GM19023 (cell line): ENCODE results near the gene NUDT19.
A peak's percentile ranks its signal among the peaks of the same experiment; 100 is the strongest.
"Not testable (repeated sequence)": the region's sequence is repeated elsewhere in the genome, so short reads cannot be mapped to it uniquely, and the experiment has no call there.

ENCODE experiments used
- ATAC-seq: cut with Tn5 transposase; IDR thresholded peaks from one replicate; pipeline ENCODE4 v1.9.1; 2021; ENCODE audit warnings: mild to moderate bottlenecking, moderate library complexity; ENCODE audit not compliant: unreplicated experiment

The NUDT19 gene

DNA sequence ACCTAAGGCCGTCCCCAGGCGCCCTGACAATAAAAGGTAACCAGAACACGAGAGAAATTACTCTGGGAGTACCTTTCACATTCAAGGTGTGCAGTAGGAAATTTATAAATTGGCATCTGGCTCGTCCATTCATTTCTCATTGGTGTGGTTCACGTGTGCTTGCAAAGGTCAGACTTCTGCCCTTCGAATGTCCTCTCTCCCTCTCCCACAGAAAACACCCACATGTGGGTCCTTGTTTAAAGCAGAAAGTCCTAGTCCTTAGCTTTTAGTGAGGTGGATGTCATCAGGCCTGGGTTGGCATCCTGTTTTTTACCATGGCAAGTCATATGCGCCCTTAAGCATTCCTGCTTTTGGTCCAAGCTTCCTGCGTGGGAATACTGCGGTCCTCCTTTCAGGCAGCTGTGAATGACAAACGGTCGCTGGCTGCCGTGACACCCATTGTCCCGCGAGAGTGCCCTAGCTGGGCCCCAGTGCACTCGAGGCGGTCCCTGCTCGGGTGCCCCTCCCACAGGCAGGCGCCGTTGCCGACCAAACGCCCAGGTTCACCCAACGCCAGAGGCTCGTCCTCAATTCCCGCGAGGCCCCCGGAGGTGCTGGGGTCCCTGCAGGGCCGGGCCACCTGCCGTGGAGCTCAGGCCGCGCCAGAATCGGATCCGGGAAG lies at the start of gene NUDT19:
TSS of gene NUDT19 (plus strand) at position 531 of the 661 bp plus-strand sequence. CDS start 140 bp downstream, outside the sequence.
- peak; percentile 92 for ATAC-seq

GRCh38 chr19:32642771-32643170 lies 48.9 kb upstream of the NUDT19 start:
- ATAC-seq, result no peak

DNA sequence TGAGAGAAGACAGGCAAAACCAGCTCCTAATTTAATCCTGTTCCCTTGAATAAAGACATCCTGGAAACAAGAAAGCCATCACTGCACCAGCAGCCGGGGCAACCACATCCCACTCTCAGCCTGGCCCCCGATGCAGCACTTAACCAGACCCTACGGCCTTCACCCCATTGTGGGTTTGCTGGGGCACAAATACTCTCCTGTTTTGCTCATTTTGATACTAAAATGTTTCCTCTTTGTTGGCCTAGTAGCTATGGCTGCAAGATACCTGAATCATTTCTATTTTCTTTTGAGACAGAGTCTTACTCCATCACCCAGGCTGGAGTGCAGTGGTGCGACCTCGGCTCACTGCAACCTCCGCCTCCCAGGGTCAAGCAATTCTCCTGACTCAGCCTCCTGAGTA lies 45.1 kb upstream of the NUDT19 start:
- no peak for ATAC-seq

DNA sequence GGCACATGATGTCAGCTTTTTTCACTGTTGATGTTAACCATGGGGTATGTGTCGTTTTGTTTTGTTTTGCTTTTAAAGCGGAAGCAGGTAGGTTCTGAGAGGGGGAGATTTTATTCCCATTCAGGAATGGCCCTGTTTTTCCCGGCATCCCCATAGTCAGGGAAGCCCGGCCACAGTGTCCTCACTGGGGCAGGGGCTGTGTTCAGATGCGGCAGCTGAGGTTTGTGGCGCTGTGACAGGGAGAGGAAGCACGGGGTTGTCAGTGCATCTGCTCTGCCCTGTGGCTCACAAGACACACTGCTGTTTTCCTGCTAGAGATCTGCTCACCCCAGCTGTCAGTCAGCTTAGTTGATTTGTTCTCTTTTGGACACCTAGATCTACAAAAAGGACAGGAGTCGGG lies 44.3 kb upstream of the NUDT19 start:
- ATAC-seq, result no peak

DNA sequence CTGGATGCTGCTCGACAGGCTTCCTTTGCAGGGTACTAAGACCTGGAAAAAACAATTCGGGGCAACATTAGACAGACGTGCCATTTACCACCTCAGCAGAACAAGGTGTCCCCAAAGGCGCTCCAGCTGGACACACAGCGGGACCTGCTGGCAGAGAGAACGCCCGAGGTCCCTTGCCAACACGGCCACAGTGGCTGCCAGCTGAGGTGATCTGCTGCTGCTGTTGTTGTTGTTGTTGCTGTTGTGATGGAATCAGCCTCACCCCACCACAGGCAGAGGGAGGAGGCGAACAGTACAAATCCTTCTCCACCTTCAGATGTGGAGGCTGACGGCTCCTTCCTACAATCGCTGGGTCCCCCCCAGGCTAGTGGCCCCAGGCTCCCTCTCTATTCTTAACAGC lies 41.9 kb upstream of the NUDT19 start:
- no peak for ATAC-seq

DNA sequence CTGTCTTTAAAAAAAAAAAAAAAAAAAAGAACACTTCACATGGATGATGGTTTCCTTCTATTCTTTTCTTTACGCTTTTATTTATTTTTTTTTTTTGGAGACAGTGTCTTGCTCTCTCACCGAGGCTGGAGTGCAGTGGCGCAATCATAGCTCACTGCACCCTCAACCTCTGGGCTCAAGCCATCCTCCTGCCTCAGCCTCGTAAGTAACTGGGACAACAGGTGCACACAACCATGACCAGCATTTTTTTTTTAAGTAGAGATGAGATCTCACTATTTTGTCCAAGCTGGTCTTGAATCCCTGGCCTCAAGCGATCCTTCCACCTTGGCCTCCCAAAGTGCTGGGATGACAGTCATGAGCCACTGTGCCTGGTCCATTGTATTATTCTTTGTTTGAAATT lies 41.0 kb upstream of the NUDT19 start:
- no peak for ATAC-seq

DNA sequence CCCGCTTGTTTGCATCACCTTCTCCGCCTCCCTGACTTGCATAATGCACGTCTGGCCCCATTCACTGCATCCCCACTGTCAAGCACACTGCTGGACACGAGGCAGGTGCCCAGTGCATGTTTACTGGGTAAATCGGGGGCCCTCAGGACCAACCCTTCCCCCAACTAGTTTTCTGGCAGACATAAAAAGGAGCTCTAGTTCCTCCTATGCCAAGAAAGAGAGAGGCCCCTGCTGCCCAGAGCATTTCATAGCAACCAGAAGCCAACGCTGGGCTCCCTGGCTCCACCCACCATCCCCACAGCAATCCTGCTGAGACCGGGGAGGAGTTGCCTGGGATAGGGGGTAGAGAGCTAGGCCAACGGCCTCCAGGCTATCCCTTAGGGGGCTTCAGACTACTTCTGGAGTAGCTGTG lies 39.9 kb upstream of the NUDT19 start:
- ATAC-seq, result no peak

- not testable (repeated sequence) for ATAC-seq
These were observed 39.3 kb upstream of the NUDT19 start for GRCh38 chr19:32652331-32652730.

GRCh38 chr19:32652894-32653598 lies 38.6 kb upstream of the NUDT19 start:
- ATAC-seq, result no peak

GRCh38 chr19:32653599-32653915 lies 38.1 kb upstream of the NUDT19 start:
- no peak for ATAC-seq

GRCh38 chr19:32656379-32656778 lies 35.2 kb upstream of the NUDT19 start:
- ATAC-seq, result not testable (repeated sequence)

DNA sequence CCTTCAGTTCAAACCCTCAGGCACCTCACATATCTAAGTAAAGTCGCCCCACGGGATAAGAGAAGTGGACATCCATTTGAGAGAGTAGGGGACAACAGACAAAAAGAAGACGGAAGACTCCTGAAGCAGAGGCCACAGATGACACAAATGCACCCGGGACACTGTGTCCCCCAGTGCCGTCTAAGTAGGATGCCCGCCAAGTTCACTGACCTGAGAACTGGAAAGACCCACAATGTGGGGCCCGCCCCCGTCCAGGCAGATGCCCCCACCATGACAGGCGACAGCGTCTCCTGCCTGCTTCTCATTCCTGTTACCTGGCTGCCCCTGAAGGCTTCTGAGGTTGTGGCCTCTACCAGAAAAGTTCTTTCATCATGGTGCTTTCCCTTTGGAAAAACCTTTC lies 33.5 kb upstream of the NUDT19 start:
- ATAC-seq, result no peak

DNA sequence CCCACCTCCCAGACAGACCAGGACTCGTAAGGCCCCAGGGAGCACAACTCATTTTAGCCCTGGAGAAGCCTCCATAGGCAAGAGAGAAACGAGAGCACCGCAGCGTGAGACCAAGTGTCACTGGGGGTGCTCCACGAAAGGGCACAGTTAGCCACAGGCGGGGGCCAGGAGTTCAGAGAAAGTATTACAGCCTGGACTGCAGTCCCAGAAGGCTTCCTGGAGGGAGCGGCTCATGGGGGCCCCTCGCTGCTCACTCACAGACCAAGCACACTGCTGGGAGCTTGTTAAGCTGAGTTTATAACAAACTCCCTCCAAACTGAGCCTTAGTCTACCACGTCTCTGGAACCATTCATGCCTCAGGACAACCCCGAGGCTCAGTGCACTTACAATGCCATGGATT lies 33.1 kb upstream of the NUDT19 start:
- no peak for ATAC-seq

DNA sequence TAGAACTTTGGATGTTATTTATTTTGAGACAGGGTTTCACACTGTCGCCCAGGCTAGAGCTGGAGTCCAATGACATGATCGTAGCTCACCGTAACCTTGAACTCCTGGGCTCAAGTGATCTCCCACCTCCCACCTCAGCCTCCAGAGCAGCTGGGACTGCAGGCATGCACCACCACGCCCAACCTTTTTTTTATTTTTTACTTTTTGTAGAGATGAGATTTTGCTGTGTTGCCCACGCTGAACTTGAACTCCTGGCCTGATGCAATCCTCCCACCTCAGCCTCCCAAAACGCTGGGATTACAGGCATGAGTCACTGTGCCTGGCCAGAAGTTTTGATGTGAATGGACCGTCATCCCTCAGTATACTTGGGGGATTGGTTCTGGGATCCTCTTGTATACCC lies 30.3 kb upstream of the NUDT19 start:
- ATAC-seq, result no peak

GRCh38 chr19:32662186-32662585 lies 29.4 kb upstream of the NUDT19 start:
- ATAC-seq, result no peak

DNA sequence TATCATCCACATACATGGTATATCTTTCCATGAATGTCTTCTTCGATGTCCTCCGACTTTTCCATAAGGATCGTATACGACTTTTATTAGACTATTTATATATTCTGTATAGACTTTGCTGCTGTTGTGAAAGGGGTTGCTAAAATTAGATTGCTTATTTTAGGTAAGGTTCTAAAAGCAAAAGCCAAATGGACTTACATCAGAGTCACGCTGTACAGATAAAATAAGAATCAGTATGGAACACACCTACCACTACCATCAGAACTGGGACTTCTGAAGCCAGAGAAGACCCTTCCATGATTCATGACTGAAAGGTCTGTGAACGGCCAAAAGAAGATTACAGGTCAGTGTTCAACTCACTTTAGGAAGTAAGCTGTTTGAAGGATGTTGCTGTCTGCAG lies 25.5 kb upstream of the NUDT19 start:
- no peak for ATAC-seq

- ATAC-seq, result no peak
These were observed 22.3 kb upstream of the NUDT19 start for GRCh38 chr19:32669310-32669709.

GRCh38 chr19:32671883-32672593 lies 19.6 kb upstream of the NUDT19 start:
- no peak for ATAC-seq

- no peak for ATAC-seq
These were observed 18.8 kb upstream of the NUDT19 start for GRCh38 chr19:32672841-32673240.

DNA sequence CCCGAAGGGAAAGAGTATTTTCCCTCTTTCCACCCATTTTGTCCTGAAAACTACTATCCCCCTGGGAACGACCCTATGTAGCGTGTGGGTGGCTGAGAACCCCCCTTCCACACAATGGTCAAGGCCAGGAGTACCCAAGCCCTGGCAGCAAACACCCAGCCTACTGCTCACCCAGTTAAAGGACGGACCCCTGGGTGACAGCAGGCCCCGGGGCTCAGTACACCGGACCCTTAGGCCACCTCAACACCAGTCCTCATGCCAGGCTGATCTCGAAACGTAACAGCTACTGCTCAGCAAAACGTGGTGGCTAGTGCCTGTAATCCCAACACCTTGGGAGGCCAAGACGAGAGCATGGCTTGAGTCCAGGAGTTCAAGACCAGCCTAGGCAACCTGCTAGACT lies 18.0 kb upstream of the NUDT19 start:
- no peak for ATAC-seq

GRCh38 chr19:32674153-32674930 lies 17.3 kb upstream of the NUDT19 start:
- peak; percentile 7 for ATAC-seq
